AG08396 (cell line): ENCODE results near the gene ISYNA1.
A peak's percentile ranks its signal among the peaks of the same experiment; 100 is the strongest.

Experiments used
- DNase-seq: peaks from one replicate; pipeline ENCODE4 v3.0.0; 2012; ENCODE audit warnings: low spot score, mixed read lengths

Gene ISYNA1

GRCh38 chr19:18437491-18438330, at the start of gene ISYNA1:
Gene ISYNA1 (minus strand): TSS chr19:18438133. CDS start chr19:18437979, 154 bp downstream.
- DNase-seq: peak; percentile 70

- DNase-seq: no peak
Observed at GRCh38 chr19:18486746-18487145, 48.8 kb upstream of the ISYNA1 start.

GRCh38 chr19:18484992-18485391, 47.1 kb upstream of the ISYNA1 start:
- no peak for DNase-seq

DNA sequence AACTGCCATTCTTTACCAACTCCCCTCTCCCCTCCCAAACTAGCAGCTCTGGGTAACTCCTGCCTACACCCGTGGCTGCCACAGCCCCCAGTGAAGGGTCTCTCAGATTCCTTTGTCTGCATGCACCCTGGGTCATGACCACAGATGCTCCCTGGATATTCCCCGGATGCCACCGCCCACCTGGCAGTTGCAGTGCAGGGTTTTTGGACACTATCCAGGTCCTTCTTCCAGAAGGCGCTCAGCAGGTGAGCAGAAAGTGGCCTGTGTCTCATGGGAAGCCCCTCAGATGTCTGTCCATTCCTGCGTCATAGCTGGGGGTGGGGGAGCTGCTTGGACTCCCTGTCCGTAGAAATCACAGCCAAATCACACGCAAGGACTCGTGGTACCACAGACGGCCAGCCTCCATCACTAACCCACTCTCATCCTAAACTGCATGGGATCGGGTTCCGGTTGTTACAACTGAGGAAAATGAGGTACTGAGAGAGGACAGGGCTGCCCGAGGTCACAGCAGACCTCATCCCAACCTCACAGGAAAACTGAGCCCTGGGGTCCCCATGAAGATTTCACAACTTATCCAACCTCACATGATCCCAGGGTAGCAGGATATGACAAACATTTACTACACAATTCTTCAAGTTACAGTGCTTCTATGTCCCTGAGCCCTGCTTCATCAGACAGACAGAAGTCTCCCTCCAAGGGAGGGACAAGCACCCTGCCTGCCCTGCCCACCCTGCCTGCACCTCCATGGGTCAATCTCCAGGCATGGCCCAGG, 45.4 kb upstream of the ISYNA1 start:
- DNase-seq: no peak

DNA sequence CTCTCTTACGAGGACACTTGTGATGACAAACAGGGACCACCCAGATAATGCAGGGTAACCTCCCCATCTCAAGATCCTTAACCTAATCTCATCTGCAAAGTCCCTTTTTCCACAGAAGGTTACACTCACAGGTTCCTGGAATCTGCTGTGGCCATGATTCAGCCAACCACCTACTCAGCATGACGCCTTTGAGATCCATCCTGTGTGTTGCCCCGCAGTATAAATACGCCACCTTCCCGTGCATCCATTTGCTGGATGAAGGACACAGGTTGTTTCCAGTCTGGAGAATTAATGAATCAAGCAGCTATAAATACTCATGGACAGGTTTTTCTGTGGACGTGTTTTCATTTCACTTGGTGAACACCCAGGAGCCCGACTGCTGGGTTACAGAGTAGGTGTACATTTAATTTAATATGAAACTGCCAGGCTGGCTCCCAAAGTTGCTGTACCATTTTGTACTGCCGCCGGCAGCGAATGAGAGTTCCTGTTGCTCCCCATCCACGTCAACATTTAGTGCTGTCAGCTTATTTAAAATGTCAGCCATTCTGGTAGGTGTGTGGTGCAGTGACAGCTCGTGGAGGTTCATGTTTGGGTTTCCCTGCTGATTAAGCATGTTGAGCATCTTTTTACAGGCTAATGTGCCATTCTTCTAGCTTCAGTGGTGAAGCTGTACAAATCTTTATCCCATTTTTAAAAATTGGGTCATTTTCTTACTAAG, 43.7 kb upstream of the ISYNA1 start:
- DNase-seq: no peak

- peak; percentile 66 for DNase-seq
Observed at GRCh38 chr19:18480006-18480691, 42.2 kb upstream of the ISYNA1 start.

- DNase-seq: peak; percentile 80
Observed at GRCh38 chr19:18478545-18479311, 40.8 kb upstream of the ISYNA1 start.

DNA sequence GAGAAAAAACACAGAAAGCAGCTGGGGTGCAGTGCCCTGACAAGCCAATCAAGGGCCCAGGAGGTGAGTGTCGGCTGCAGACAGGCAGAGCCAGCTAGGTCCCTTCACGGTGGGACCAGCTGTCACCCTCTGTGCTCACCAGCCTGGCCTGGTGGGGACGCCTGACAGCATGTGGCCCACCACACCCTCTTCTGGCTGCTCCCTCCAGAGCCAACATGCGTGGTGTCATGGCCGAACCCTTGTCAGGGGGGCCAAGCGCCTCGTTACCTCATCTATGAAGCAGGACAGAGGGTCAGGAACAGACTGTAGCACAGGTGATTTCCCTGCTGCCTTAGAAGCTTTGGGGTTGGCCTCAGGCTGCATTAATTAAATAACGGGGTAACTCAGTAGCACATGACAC, 40.0 kb upstream of the ISYNA1 start:
- DNase-seq: no peak

DNA sequence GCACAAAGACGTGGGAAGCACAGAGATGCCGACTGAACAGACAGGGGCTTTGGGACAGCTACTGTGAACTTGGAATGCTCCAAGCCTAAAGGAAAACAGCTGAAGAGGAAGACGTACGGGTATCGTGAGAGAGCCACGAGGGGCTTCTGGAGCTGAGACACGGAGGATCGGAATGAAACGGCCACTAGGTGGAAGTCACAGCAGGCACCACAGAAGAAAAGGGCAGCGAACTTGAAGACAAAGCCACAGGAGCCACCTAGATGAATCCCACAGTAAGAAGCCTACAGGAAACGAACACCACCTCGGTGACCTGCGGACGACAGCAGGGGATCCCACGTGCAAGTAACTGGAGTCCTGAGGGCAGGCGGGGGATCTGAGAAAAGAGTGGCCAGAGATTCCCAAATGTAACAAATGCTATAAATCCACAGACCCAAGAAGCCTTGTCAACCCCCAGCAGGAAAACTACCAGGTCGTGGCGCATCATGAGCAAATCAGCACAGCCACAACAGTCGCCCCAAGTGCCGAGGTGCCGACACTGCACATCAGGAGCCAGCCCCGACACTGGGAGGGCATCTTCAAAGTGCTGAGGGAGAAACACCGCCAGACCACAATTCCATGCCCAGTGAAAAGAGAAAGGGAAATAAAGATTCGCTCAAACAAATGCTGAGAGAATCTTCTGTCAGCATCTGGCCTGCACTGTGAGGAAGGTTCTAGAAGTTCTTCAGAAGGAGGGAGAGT, 39.3 kb upstream of the ISYNA1 start:
- no peak for DNase-seq

DNA sequence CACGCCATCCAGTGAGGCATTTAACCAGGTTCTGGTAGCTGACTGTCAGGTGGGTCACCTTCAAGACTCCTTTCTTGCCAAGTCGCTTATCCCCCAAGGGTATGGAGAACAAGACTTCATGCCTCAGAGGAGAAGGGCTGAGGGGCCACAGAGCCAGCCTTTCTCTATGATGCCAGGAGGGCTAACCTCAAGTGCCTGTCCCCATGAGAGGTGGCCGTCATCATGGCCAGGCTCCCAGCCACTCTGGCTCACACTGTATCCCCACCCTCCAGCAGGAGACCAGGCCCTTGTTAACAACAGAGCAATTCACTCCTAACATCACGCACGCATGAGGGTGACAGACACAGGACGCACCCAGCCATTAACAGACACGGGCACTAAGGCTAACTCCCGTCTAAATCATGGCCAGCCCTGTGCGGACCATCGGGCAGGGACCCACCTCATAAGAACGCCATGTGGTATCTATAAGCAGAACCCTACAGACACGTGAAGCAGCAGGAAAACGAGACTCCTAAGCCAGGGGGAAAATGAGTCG, 38.6 kb upstream of the ISYNA1 start:
- no peak for DNase-seq

DNA sequence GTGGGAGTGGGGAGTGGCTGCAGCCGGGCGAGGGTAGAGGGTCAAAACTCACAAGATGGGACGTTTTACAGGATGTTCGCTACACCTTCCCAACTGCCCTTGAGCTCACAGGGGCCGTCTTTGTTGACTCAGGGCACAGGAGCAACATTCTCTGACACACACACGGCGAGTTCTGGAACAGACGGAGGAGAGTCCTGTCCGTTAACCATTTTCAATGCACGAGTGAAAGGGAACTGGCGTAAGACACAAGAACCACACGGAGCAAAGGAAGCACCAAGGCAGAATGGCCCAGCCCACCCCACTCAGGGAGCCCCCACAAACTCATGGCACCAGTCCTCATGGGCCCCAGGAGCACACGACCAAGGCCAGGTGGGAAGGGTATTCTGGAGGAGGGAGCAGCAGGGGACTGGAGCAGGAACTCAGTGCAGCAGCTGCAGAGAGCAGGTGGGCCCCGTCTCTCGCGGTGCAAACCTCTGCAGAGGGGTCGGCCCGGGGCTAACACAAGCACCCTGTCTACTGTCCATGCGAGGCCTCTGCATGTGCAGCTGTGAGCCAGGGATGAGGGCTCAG, 37.9 kb upstream of the ISYNA1 start:
- DNase-seq: no peak

GRCh38 chr19:18475004-18475453, 37.1 kb upstream of the ISYNA1 start:
- DNase-seq: no peak

GRCh38 chr19:18474366-18474887, 36.5 kb upstream of the ISYNA1 start:
- DNase-seq: no peak

DNA sequence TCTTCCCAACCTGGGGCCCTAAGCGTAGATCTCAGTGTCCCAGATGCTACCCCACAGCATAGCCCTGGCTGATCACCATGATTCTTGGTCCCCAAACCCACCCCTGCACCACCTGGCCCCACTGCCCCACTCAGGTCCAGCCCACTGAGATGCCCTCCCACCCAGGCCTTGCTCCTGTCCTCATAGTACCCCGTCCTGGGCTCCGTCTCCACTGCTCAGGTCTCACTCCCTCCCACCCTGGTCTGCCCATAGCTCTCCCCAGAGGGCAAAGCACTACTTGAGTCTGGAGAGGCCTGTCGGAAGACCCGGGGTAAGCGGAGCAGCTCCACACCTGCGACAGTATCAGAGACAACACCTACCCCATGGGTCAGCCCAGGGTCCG, 35.8 kb upstream of the ISYNA1 start:
- no peak for DNase-seq

GRCh38 chr19:18473003-18473705, 35.2 kb upstream of the ISYNA1 start:
- DNase-seq: peak; percentile 58

- DNase-seq: no peak
Observed at GRCh38 chr19:18470787-18471186, 32.9 kb upstream of the ISYNA1 start.

DNA sequence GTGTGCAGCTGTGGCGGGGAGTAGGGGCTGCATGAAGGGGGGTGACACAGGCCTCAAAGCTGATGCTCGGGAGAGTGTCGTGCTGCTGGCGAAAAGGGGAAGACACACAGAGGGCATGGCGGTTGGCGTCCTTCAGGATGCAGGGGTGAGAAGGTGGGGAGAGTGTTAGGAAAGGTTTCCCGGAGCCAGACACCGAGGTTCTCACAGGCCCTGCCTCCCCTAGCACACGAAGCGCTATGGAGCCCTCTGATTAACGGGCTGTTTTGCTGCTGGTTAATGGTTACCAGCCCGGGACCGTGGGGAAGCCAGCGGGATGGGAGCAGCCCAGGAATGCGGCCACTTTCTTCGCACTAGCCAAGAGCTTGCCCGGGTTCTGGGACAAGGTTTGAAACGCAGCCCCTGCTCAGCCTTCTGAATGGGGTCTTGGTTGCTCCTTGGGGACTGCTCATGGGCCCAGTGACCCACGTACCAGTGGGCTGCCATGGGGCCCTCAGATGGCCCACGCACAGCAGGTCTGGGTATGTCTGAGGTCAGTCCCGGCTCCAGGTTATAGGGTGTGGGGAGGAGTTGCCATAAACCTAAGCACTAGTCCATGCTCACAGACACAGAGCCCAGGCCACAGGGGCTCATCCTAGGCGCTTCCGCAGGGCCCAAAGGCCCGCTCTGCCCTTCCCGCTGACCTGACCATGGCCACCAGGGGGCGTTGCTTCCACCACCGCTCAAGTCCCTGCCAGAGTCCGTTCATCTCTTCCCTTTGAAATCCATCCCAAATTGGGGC, 31.3 kb upstream of the ISYNA1 start:
- DNase-seq: peak; percentile 71

GRCh38 chr19:18468517-18468916, 30.6 kb upstream of the ISYNA1 start:
- DNase-seq: no peak
